MM.1S (cell line): Measurements from ENCODE around the gene AGAP3.

Experiments
- CTCF ChIP-seq: fragments of 300-600 bp; sonication (generic); IDR thresholded peaks from 2 replicates; pipeline ENCODE4 v1.5.1; 2016; ENCODE audit warnings: antibody characterized with exemption, low read length, mixed read lengths
- EZH2 ChIP-seq: fragments of 300-600 bp; sonication (generic); optimal IDR thresholded peaks from 2 replicates; pipeline ENCODE3; 2017; ENCODE audit warnings: low read depth, mild to moderate bottlenecking, antibody characterized with exemption, low read length, mixed read lengths

- TF ChIP-seq CTCF: no peak
- TF ChIP-seq EZH2: no peak
Observed at GRCh38 chr7:151188252-151188542, 101.9 kb downstream of the AGAP3 start.
